Muscle layer of duodenum (tissue), 2 donors: Measurements from ENCODE around the gene ERCC1.
"Not testable (repeated sequence)": the region's sequence is repeated elsewhere in the genome, so short reads cannot be mapped to it uniquely, and the experiment has no call there.

Experiments used
- H3K27ac ChIP-seq: one replicate; pipeline ENCODE4 v1.7.0; 2013; ENCODE audit warnings: mild to moderate bottlenecking, low read length
- H3K27me3 ChIP-seq: one replicate; pipeline ENCODE4 v1.7.0; 2013; ENCODE audit warnings: low read depth, mild to moderate bottlenecking, control low read depth, low read length
- H3K36me3 ChIP-seq, 2 donors: one replicate each; pipeline ENCODE4 v1.7.0; 2013; ENCODE audit warnings: low read length in 2 of 2, control low read depth in 1 of 2, mild to moderate bottlenecking in 1 of 2; ENCODE audit not compliant: insufficient read depth in 2 of 2, control insufficient read depth in 1 of 2
- H3K4me1 ChIP-seq, 2 donors: one replicate each; pipeline ENCODE4 v1.7.0; 2013; ENCODE audit warnings: low read length in 2 of 2, mild to moderate bottlenecking in 2 of 2, control low read depth in 1 of 2, moderate library complexity in 1 of 2; ENCODE audit not compliant: insufficient read depth in 2 of 2, control insufficient read depth in 1 of 2
- H3K4me3 ChIP-seq, 2 donors: one replicate each; pipeline ENCODE4 v1.7.0; 2013; ENCODE audit warnings: low read length in 2 of 2, low read depth in 1 of 2, mild to moderate bottlenecking in 1 of 2
- H3K9me3 ChIP-seq, 2 donors: one replicate each; pipeline ENCODE4 v1.7.0; 2013; ENCODE audit warnings: low read length in 2 of 2, control low read depth in 1 of 2, mild to moderate bottlenecking in 1 of 2; ENCODE audit not compliant: control insufficient read depth in 1 of 2
- donor health status: healthy.

The ERCC1 gene

DNA sequence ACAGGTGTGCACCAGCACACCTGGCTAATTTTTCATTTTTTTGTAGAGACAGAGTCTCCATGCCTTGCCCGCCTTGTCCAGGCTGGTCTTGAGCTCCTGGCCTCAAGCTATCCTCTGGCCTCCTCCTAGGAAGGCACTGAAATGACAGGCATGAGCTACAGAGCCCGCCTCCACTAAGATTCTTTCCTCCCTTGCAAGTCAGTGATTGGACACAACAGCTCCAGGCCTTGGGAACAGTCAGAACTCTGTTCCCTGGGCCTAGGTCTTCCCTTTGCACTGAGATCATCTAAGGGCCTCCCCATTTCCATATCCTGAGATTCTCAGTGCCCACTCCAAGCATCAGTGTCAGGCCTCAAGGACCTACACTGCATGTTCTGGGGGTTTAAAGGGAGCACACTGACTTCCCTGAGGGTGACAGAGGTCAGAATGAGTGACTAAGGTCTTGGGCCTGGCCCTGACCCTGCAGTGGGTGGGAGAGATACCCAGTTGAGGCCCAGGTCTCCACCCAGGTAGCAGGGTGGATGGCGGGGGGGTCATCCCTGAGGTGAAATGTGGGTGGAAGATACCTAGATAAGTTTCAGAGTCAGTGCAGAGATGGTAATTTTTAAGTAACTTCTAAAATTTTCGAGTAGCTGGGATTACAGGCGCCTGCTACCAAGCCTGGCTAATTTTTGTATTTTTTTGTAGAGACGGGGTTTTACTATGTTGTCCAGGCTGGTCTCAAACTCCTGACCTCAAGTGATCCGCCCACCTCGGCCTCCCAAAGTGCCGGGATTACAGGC lies 17.3 kb upstream of the ERCC1 start:
- peaks cover 0 to 4% of the 10 kb centered on the region in 2 donors for H3K36me3 ChIP-seq
- H3K9me3 ChIP-seq = no peaks in the 10 kb centered on the region
- H3K4me3 ChIP-seq = no peak overlapping the region
- peaks cover 3 to 29% of the 10 kb centered on the region in 2 donors for H3K4me1 ChIP-seq
- H3K27me3 ChIP-seq = no peaks in the 10 kb centered on the region
- peak overlapping the region; percentile 72 for H3K27ac ChIP-seq

DNA sequence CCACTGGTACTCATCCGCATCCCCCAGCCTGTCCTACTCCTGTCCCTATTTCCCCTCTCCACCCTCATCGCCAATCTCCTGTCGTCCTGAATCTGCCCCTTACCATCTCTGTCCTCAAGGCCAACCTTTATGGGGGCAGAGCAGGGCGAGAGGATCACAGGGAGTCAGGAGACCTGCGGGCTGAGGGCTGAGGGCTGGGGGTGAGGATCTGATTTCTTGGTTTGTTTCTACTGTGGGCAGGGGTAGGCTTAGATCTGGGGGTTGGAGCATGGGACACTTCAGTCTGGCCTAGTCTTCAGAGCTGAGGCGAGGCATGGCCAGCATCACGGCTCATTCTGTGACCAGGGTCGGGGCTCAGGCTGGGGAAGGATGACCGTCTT lies 16.5 kb upstream of the ERCC1 start:
- Histone ChIP-seq H3K4me3 (peak overlapping the region; percentile 16 to 67), H3K9me3 (no peaks in the 10 kb centered on the region), H3K27me3 (no peaks in the 10 kb centered on the region), H3K27ac (peak overlapping the region; percentile 72), H3K36me3 (peaks cover 0 to 4% of the 10 kb centered on the region in 2 donors), H3K4me1 (peaks cover 3 to 25% of the 10 kb centered on the region in 2 donors)

DNA sequence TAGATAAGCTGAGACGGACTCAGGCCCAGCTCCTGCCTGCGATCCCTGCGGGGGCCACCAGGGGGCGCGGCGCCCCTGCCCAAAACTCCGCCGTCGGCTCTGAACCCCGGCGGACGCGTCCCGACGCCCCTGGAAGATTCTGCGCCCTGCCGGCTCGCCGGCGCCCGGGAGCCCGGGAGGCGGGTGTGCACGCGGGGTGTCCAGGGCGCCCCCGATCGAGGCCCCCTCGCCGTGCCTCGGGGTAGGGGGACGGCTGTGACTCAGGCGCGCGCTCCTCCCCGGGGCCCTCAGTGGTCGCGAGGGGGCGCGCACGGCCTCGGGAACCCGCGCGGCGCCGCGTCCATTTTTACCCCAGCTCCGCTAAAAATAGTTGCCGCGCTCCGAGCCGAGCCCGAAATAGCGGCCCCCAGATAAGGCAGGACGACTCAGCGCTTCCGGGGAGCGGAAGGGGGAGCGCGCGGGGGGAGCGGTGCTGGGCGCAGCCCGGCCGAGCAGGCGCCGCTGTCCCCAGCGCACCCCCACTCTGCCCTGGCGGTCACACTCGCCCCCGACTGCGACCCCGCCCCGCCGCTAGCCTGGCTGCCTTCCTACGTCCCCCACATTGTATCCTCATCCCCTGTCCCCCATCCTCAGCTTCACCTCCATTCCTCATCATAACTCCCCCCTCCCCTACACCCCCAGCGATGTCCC lies 16.0 kb upstream of the ERCC1 start:
- Histone ChIP-seq H3K27me3 (no peaks in the 10 kb centered on the region), H3K27ac (peak overlapping the region; percentile 72), H3K36me3 (peaks cover 0 to 4% of the 10 kb centered on the region in 2 donors), H3K4me3 (peak overlapping the region; percentile 16 to 67), H3K4me1 (peaks cover 3 to 20% of the 10 kb centered on the region in 2 donors), H3K9me3 (no peaks in the 10 kb centered on the region)

- peaks cover 3 to 15% of the 10 kb centered on the region in 2 donors for H3K4me1 ChIP-seq
- no peaks in the 10 kb centered on the region for H3K27me3 ChIP-seq
- H3K27ac ChIP-seq = no peak overlapping the region
- peak overlapping the region in 1 of 2 donors; percentile 67 for H3K4me3 ChIP-seq
- no peaks in the 10 kb centered on the region for H3K9me3 ChIP-seq
- peaks cover 0 to 4% of the 10 kb centered on the region in 2 donors for H3K36me3 ChIP-seq
Observed at GRCh38 chr19:45439190-45439568, 15.5 kb upstream of the ERCC1 start.

- Histone ChIP-seq H3K4me3 (no peak overlapping the region), H3K36me3 (no peaks in the 10 kb centered on the region), H3K27ac (no peak overlapping the region), H3K9me3 (no peaks in the 10 kb centered on the region), H3K27me3 (no peaks in the 10 kb centered on the region), H3K4me1 (peaks cover 3 to 5% of the 10 kb centered on the region in 2 donors)
Observed at GRCh38 chr19:45437328-45437727, 13.6 kb upstream of the ERCC1 start.

DNA sequence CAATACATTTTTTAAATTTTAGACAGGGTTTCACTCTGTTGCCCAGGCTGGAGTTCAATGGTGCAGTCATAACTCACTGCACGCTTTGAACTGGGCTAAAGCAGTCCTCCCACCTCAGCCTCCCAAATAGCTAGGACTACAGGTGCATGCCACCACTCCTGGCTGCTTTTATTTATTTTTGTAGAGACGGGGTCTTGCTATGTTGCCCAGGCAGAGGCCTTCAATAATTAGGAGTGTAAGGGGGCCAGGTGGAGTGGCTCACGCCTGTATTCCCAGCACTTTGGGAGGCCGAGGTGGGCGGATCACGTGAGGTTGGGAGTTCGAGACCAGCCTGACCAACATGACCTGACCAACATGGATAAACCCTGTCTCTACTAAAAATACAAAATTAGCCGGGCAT lies 8.8 kb upstream of the ERCC1 start:
- not testable (repeated sequence) for H3K36me3 ChIP-seq, H3K27ac ChIP-seq, H3K4me1 ChIP-seq, H3K4me3 ChIP-seq, H3K27me3 ChIP-seq, H3K9me3 ChIP-seq

DNA sequence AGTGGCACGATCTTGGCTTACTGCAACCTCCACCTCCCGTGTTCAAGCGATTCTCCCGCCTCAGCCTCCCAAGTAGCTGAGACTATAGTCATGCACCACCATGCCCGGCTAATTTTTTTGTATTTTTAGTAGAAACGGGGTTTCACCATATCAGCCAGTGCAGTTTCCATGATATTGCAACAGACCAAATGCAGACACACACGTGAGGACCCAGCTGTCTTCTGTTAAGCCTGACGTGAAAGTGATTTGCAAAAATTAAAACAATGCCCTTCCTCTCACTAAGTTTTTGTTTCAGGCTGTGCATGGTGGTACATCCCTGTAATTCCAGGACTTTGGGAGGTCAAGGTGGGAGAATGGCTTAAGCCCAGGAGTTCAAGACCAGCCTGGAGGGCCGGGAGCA lies 7.3 kb upstream of the ERCC1 start:
- H3K27ac ChIP-seq, H3K9me3 ChIP-seq, H3K4me1 ChIP-seq, H3K27me3 ChIP-seq, H3K36me3 ChIP-seq, H3K4me3 ChIP-seq: not testable (repeated sequence)

- H3K27me3 ChIP-seq, H3K4me1 ChIP-seq, H3K36me3 ChIP-seq, H3K9me3 ChIP-seq, H3K27ac ChIP-seq, H3K4me3 ChIP-seq: not testable (repeated sequence)
Observed at GRCh38 chr19:45429896-45430295, 6.2 kb upstream of the ERCC1 start.

DNA sequence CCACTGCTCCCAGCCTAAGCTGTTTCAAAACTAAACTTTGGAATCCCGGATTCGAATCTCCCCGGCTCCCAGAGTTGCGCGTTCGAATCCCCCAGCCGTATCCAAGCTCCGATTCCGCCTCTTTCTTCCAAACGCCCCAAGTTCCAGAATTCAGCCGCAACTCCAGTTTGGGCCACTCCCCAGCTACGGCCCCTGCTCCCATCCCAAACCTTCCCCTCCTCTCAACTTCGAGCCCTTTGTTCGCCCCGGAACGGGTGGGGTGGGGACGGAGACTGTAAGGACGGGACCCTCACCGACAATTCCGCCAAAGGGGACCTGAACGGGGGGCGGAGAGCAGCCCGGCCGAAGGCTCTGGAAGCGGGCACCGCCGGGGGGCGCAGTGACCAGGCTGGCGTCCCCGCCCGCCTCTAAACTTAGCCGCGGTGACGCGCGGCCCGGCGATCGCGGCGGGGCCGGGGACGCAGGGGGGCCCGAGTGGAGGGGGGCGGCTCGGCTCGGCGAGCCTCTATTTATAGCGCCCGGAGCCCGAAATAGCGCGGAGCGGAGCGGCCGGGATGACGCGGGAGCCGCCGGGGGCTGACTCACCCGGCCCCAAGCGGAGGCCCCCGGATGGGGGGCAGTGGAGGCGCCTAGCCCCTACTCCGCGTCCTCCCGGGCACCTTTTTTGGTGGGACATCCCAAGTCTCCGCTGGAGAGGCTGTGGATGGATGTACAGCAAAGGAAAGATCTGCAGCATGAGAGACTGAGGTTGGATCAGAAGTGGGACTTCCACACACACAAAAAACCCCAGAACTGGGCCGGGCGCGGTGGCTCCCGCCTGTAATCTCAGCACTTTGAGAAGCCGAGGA lies 4.9 kb upstream of the ERCC1 start:
- Histone ChIP-seq H3K4me3 (peak overlapping the region; percentile 58 to 60), H3K27ac (no peak overlapping the region), H3K9me3 (no peaks in the 10 kb centered on the region), H3K27me3 (no peaks in the 10 kb centered on the region), H3K36me3 (no peaks in the 10 kb centered on the region), H3K4me1 (no peaks in the 10 kb centered on the region)

GRCh38 chr19:45424191-45425058 lies 708 bp upstream of the ERCC1 start:
- peak overlapping the region; percentile 99 for H3K27ac ChIP-seq
- peaks cover 0 to 12% of the 10 kb centered on the region in 2 donors for H3K4me1 ChIP-seq
- H3K36me3 ChIP-seq = no peaks in the 10 kb centered on the region
- H3K4me3 ChIP-seq = peak overlapping the region; percentile 74 to 81
- H3K27me3 ChIP-seq = no peaks in the 10 kb centered on the region
- H3K9me3 ChIP-seq = no peaks in the 10 kb centered on the region
